Measurements from ENCODE around the gene ENTREP1.

GRCh38 chr9:69421908-69422801 lies 97.1 kb downstream of the ENTREP1 start:
- TF ChIP-seq CTCF (IDR thresholded peaks at IDR 0.05) (peak; percentile 32 to 92 (median 86)), POLR2A (IDR thresholded peaks at IDR 0.05) (no peak)

Measured in body of pancreas (tissue), 4 donors.